ENCODE data around the gene CAMTA1. TPM values are rescaled to one million over a fixed set of nuclear protein-coding genes. Genes with fewer than 3 reads are reported as not detected.

CAMTA1 gene
- total RNA-seq, 1 experiment from 2014 or later = 60.0 TPM

DNA sequence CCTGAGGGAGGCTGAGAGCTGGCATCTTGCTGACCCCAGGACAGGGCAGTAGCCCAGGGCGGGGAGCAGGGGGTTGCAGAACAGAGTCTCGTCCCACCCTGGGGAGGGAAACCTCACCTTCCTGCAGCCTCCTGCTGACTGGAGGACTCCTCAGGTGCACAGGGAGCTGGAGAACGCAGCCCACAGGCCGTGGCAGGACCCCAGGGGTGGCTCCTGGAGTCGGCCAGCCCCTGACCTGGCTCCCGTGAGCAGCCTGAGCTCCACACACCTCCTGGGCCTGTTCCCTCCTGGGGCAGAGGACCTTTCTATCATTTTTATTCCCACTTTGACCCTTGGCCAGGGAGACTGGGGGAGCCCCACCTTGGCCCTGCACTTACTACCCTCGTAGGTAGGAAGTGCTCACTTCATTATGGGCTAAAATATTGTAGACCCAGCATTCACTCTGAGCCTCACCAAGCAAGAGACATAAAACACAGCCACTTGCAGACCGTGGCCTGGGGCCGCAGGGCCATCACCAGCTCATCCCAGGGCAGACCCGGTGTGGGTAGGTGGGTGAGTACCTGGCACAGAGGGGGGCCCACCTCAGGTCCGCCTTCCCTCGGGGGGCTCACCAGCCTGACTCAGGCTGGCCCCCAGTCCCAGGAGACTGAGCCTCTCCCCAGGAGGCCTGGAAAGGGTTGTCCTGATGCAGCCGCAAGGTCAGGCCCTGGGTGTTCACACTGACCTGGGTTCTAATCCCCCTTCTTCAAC is 698.6 kb downstream of the CAMTA1 start:
- TF ChIP-seq CTCF (IDR thresholded peaks at IDR 0.05; ENCODE audit: insufficient read depth in 1 of 2, low read depth in 1 of 2, low read length in 1 of 2, severe bottlenecking in 1 of 2, unreplicated experiment in 1 of 2) = no peak
- peaks cover 3% of the 10 kb centered on the region for H3K27me3 Mint-ChIP-seq (ENCODE audit: insufficient read depth, unreplicated experiment)

GRCh38 chr1:7485086-7485780 is 700.0 kb downstream of the CAMTA1 start:
- no peak for TF ChIP-seq CTCF (IDR thresholded peaks at IDR 0.05; ENCODE audit: insufficient read depth in 1 of 2, low read depth in 1 of 2, low read length in 1 of 2, severe bottlenecking in 1 of 2, unreplicated experiment in 1 of 2)
- no peak overlapping the region for H3K27ac Mint-ChIP-seq (ENCODE audit: unreplicated experiment)
- H3K27me3 ChIP-seq (replicated peaks; ENCODE audit: control insufficient read depth, insufficient read depth, low read length) = no peaks in the 10 kb centered on the region; the same call in 1 of the 2 replicates
- CTCF ChIA-PET = no interaction called here
- H3K4me3 Mint-ChIP-seq (ENCODE audit: unreplicated experiment) = no peak overlapping the region
- H3K4me1 ChIP-seq = no peaks in the 10 kb centered on the region
- intact Hi-C loops (cut with micrococcal nuclease; ENCODE audit: unreplicated experiment) = no loop called here
- no TSS peak for BruUV-seq (replicated peaks)
- no peak overlapping the region for H3K4me3 ChIP-seq (ENCODE audit: low read depth, low read length)
- no peaks in the 10 kb centered on the region for H3K36me3 ChIP-seq (ENCODE audit: control insufficient read depth, insufficient read depth, low read length)
- DNase-seq = no peak
- H3K9me3 ChIP-seq = no peaks in the 10 kb centered on the region
- H3K36me3 Mint-ChIP-seq (ENCODE audit: insufficient read depth, unreplicated experiment) = no peaks in the 10 kb centered on the region
- H3K4me1 Mint-ChIP-seq (ENCODE audit: low read depth, unreplicated experiment) = no peaks in the 10 kb centered on the region
- POLR2A ChIA-PET = no interaction called here
- H3K27me3 Mint-ChIP-seq (ENCODE audit: insufficient read depth, unreplicated experiment) = peaks cover 3% of the 10 kb centered on the region
- no peaks in the 10 kb centered on the region for H3K9me3 Mint-ChIP-seq (ENCODE audit: unreplicated experiment)

More for the DNA sequence above, 698.6 kb downstream of the CAMTA1 start:
- CTCF ChIA-PET = no interaction called here
- BruUV-seq (replicated peaks) = no TSS peak
- Histone ChIP-seq H3K9me3 (no peaks in the 10 kb centered on the region), H3K36me3 (ENCODE audit: control insufficient read depth, insufficient read depth, low read length) (no peaks in the 10 kb centered on the region), H3K4me3 (ENCODE audit: low read depth, low read length) (no peak overlapping the region), H3K27me3 (replicated peaks; ENCODE audit: control insufficient read depth, insufficient read depth, low read length) (no peaks in the 10 kb centered on the region; the same call in 1 of the 2 replicates), H3K4me1 (no peaks in the 10 kb centered on the region)
- DNase-seq = no peak
- H3K36me3 Mint-ChIP-seq (ENCODE audit: insufficient read depth, unreplicated experiment) = no peaks in the 10 kb centered on the region
- POLR2A ChIA-PET = no interaction called here
- no peak overlapping the region for H3K4me3 Mint-ChIP-seq (ENCODE audit: unreplicated experiment)
- no peaks in the 10 kb centered on the region for H3K4me1 Mint-ChIP-seq (ENCODE audit: low read depth, unreplicated experiment)
- no peak overlapping the region for H3K27ac Mint-ChIP-seq (ENCODE audit: unreplicated experiment)
- no peaks in the 10 kb centered on the region for H3K9me3 Mint-ChIP-seq (ENCODE audit: unreplicated experiment)
- intact Hi-C loops (cut with micrococcal nuclease; ENCODE audit: unreplicated experiment) = no loop called here

GRCh38 chr1:7485826-7486225 is 700.6 kb downstream of the CAMTA1 start:
- Mint-ChIP-seq H3K9me3 (ENCODE audit: unreplicated experiment) (no peaks in the 10 kb centered on the region), H3K36me3 (ENCODE audit: insufficient read depth, unreplicated experiment) (no peaks in the 10 kb centered on the region), H3K27ac (ENCODE audit: unreplicated experiment) (no peak overlapping the region), H3K4me3 (ENCODE audit: unreplicated experiment) (no peak overlapping the region), H3K27me3 (ENCODE audit: insufficient read depth, unreplicated experiment) (peaks cover 3% of the 10 kb centered on the region), H3K4me1 (ENCODE audit: low read depth, unreplicated experiment) (no peaks in the 10 kb centered on the region)
- H3K4me1 ChIP-seq = no peaks in the 10 kb centered on the region
- H3K27me3 ChIP-seq (replicated peaks; ENCODE audit: control insufficient read depth, insufficient read depth, low read length) = no peaks in the 10 kb centered on the region; the same call in 1 of the 2 replicates
- intact Hi-C loops (cut with micrococcal nuclease; ENCODE audit: unreplicated experiment) = no loop called here
- no peak for TF ChIP-seq CTCF (IDR thresholded peaks at IDR 0.05; ENCODE audit: insufficient read depth in 1 of 2, low read depth in 1 of 2, low read length in 1 of 2, severe bottlenecking in 1 of 2, unreplicated experiment in 1 of 2)
- ChIA-PET CTCF (no interaction called here), POLR2A (no interaction called here)
- no TSS peak for BruUV-seq (replicated peaks)
- H3K4me3 ChIP-seq (ENCODE audit: low read depth, low read length) = no peak overlapping the region
- DNase-seq = no peak
- H3K9me3 ChIP-seq = no peaks in the 10 kb centered on the region
- H3K36me3 ChIP-seq (ENCODE audit: control insufficient read depth, insufficient read depth, low read length) = no peaks in the 10 kb centered on the region
